ENCODE data around the gene FZD4. TPM values are rescaled to one million over a fixed set of nuclear protein-coding genes. Genes with fewer than 3 reads are reported as not detected.

FZD4 gene
- total and polyA plus RNA-seq, 10 of the 15 experiments (the other 5 are each of a cell fraction or from before 2014, with no cell fraction given) = under 0.01 to 0.13 (median 0.01) TPM; not detected in 6

- no peak for TF ChIP-seq BCLAF1 (IDR thresholded peaks at IDR 0.05)
- TF ChIP-seq HDAC2 (IDR thresholded peaks at IDR 0.05) = no peak
- TF ChIP-seq SP1 (IDR thresholded peaks at IDR 0.05; ENCODE audit: low read depth, low read length) = no peak
- no peak for TF ChIP-seq POU2F2 (IDR thresholded peaks at IDR 0.05; ENCODE audit: borderline replicate concordance, low read depth, low read length)
- TF ChIP-seq STAT1 (conservative IDR thresholded peaks at IDR 0.05) = no peak
- TF ChIP-seq RELB (IDR thresholded peaks at IDR 0.05; ENCODE audit: low read depth) = no peak
- TF ChIP-seq STAT3 (IDR thresholded peaks at IDR 0.05; ENCODE audit: low read depth, low read length) = no peak
Measured at GRCh38 chr11:86999859-87000753, 44.9 kb upstream of the FZD4 start (continued).

GRCh38 chr11:86999388-86999787 lies 44.2 kb upstream of the FZD4 start:
- H3K36me3 ChIP-seq (ENCODE audit: control insufficient read depth in 2 of 2, insufficient read depth in 2 of 2, low read length in 1 of 2) = no peaks in the 10 kb centered on the region
- 33% methylated on average over 1 of the region's 1 CpG for WGBS (ENCODE audit: insufficient coverage, insufficient replicate concordance, low lambda C conversion rate, missing lambda C conversion rate)
- ATAC-seq = no peak
- H3K4me2 ChIP-seq (ENCODE audit: control insufficient read depth, insufficient read depth) = no peak overlapping the region
- H2AFZ ChIP-seq (ENCODE audit: control insufficient read depth, low read depth, low read length) = no peak overlapping the region
- SMC1A ChIA-PET (ENCODE audit: uncharacterized antibody, unreplicated experiment) = interaction anchor here (0.7 to 1.2 kb wide), 3 partner anchors 9 to 289 kb away, joined by 3 read pairs; no protein-coding TSS in a partner anchor
- FAIRE-seq = no peak
- no peaks in the 10 kb centered on the region for H3K27me3 ChIP-seq (replicated peaks in 1 of 2; ENCODE audit: control insufficient read depth in 2 of 2, insufficient read depth in 2 of 2, low read length in 1 of 2)
- in situ Hi-C loops (cut with MboI) = no loop called here
- H4K20me1 ChIP-seq (ENCODE audit: control insufficient read depth, insufficient read depth) = no peaks in the 10 kb centered on the region
- CTCF ChIA-PET = no interaction called here
- no peaks in the 10 kb centered on the region for H3K79me2 ChIP-seq (ENCODE audit: control insufficient read depth, insufficient read depth, low read length)
- no peak overlapping the region for H3K27ac ChIP-seq (ENCODE audit: control insufficient read depth, insufficient read depth)
- intact Hi-C loops (cut with micrococcal nuclease; ENCODE audit: unreplicated experiment) = no loop called here
- RAD21 ChIA-PET (ENCODE audit: unreplicated experiment) = no interaction called here
- no peaks in the 10 kb centered on the region for H3K9me3 ChIP-seq (replicated peaks; ENCODE audit: control insufficient read depth, insufficient read depth, low read length)
- BruUV-seq (replicated peaks) = no TSS peak
- POLR2A ChIA-PET = interaction anchor here (0.5 kb wide), 1 partner anchor 42 kb away, joined by 4 read pairs; no protein-coding TSS in a partner anchor
- H3K4me1 ChIP-seq (ENCODE audit: control insufficient read depth, insufficient read depth, low read length) = no peaks in the 10 kb centered on the region
- H3K9ac ChIP-seq (ENCODE audit: control insufficient read depth, insufficient read depth, low read length) = no peak overlapping the region
- DNase-seq (ENCODE audit: low read depth, low spot score) = no peak
- H3K4me3 ChIP-seq = no peak overlapping the region
- TF ChIP-seq NFIC (IDR thresholded peaks at IDR 0.05; ENCODE audit: low read depth, low read length) (no peak), NBN (IDR thresholded peaks at IDR 0.05) (no peak), MEF2A (IDR thresholded peaks at IDR 0.05; ENCODE audit: insufficient read depth, low read depth, low read length) (no peak), SPI1 (IDR thresholded peaks at IDR 0.05; ENCODE audit: borderline replicate concordance, insufficient read depth, low read depth, low read length) (no peak), USF1 (IDR thresholded peaks at IDR 0.05; ENCODE audit: borderline replicate concordance, extremely low read length, insufficient read depth, low read depth, low read length) (no peak), YY1 (IDR thresholded peaks at IDR 0.05; ENCODE audit: low read depth, low read length) (no peak), RAD51 (IDR thresholded peaks at IDR 0.05) (no peak), SREBF2 (IDR thresholded peaks at IDR 0.05; ENCODE audit: low read length) (no peak)

Data from GM12878 (cell line).